AG09319 (cell line): ENCODE results near the gene NFKBIZ.

Experiments
- DNase-seq: peaks from one replicate; pipeline ENCODE4 v3.0.0-alpha.2; 2010; ENCODE audit warnings: low read depth; ENCODE audit errors: extremely low read depth
- TF ChIP-seq, protein P1 (sequence below): IDR thresholded peaks from 2 replicates; pipeline ENCODE4 v1.5.1; 2011; ENCODE audit warnings: low read depth, mild to moderate bottlenecking, inconsistent platforms, low read length, moderate library complexity

Gene NFKBIZ

DNA sequence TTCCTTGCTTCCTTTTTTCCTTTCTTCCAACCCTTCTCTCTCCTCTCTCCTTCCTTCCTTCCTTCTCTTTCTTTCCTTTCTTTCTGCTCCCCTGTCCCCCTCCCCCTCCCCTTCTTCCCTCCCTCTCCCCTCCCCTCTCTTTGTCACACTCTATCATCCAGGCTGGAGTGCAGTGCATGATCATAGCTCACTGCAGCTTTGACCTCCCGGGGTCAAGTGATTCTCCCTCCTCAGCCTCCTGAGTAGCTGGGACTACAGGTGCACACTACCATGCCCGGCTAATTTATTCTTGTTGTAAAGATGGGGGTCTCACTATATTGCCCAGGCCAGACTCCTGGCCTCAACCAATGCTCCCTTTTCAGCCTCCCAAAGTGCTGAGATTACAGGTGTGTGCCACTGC is 18.7 kb downstream of the NFKBIZ start:
- no peak for DNase-seq
- TF ChIP-seq, protein P1, sequence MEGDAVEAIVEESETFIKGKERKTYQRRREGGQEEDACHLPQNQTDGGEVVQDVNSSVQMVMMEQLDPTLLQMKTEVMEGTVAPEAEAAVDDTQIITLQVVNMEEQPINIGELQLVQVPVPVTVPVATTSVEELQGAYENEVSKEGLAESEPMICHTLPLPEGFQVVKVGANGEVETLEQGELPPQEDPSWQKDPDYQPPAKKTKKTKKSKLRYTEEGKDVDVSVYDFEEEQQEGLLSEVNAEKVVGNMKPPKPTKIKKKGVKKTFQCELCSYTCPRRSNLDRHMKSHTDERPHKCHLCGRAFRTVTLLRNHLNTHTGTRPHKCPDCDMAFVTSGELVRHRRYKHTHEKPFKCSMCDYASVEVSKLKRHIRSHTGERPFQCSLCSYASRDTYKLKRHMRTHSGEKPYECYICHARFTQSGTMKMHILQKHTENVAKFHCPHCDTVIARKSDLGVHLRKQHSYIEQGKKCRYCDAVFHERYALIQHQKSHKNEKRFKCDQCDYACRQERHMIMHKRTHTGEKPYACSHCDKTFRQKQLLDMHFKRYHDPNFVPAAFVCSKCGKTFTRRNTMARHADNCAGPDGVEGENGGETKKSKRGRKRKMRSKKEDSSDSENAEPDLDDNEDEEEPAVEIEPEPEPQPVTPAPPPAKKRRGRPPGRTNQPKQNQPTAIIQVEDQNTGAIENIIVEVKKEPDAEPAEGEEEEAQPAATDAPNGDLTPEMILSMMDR: no peak

DNA sequence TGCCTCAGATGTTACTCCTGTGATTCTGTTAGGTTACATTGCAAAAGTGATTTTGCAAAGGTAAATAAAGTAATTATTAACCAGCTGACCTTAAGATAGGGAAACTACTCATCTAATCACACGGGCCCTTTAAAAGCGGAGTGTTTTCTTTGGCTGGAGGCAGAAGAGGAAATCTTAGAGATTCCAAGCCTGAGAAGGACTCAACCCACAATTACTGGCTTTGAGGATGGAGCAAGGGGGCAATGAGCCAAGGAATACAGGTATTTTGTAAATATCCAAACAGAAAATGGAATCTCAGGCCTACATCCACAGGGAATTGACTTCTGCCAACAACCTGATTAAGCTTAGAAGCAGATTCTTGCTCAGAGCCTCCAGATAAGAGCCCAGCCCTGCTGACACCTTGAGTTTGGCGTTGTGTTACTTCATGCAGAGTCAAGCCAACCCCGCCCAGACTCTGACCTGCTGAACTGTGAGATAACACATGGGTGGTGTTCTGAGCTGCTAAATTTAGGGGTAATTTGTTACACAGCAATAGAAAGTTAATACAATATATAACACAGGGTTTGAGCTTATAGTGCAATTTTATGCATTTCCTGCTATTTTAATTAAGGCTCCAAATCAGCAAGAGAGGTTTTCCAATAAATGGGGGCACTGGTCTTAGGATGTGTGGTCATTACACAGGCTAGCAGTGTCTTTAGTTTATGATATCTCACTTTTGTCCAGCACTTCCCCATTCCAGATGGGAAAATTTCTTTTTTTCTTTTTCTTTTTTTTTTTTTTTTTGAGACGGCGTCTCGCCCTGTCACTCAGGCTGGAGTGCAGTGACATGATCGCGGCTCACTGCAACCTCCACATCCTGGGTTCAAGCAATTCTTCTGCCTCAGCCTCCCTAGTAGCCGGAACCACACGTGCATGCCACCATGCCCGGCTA is 19.5 kb downstream of the NFKBIZ start:
- no peak for DNase-seq
- TF ChIP-seq, protein P1: no peak

DNA sequence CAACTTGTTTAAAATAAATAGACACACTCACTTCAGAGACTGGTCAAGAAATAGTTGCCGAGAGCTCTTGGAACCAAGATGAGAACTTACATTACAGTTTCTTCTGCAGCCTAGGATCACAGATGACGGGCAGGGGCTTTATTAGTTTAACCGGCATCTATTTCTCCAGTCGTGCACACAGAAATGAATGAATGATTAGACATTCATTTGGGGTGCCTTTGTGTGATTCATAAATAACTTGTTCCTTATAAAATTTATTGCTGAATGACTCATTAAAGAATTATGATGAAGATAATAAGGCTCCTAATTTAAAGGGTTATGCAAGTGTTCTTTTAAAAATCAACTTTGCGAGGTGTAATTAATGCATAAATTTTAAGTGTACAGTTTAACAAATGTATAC is 20.8 kb downstream of the NFKBIZ start:
- TF ChIP-seq, protein P1: no peak
- DNase-seq: no peak

DNA sequence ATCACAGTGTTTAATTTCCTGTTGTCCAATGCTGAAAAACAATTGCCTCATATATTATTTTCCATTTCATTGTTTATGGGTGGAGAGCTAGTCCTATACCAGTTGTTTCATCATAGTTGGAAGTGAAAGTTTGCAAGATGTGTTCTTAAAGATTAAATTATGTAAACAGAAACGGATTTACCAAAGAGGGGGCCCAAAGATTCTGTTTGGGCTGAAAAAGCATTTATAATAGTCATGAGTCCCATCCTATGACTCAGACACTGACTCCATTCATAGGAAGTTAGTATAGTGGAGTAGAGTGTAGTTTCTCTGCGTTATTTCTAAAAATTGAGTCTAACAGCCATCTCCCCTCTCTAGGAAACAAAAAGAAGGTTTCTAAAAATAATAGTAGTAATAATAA is 24.3 kb downstream of the NFKBIZ start:
- TF ChIP-seq, protein P1: no peak
- DNase-seq: no peak

DNA sequence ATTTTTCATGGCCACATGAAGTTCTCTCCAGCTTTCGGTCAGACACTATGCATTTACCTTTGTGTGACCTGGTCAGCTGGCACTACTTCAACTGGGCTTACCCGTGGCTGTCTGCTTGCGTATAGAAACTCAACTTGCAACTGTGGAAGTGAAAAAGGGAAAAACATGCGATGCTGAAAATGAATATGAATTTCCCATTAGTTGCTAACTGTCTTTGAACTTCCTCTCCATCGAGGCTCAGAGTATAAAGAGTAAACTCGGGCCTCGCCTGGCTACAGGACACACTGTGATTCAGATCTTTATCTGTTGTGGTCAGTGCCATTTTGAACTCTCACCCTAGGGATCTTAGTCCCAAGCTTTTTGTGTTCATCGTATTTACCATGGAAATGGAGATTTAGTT is 26.8 kb downstream of the NFKBIZ start:
- DNase-seq: no peak
- TF ChIP-seq, protein P1: no peak

DNA sequence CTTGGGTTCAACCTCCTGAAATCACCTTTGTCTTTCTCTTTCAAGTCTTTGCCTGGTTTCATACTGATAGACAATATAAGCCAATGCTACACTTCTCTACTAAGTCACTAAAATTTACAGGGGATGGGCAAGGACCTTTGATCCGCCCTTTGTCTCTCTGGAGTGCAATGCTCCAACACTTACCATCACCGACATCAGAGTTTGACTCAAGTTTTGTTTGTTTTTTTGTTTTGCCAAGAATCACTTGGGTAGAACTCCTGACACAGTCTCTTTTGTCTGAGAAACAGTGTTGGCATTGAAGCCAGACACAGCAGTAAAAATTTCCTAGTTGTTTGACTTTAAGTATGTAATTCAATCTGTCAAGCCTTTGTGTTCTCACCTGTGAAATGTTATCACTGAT is 29.3 kb downstream of the NFKBIZ start:
- no peak for DNase-seq
- TF ChIP-seq, protein P1: no peak

DNA sequence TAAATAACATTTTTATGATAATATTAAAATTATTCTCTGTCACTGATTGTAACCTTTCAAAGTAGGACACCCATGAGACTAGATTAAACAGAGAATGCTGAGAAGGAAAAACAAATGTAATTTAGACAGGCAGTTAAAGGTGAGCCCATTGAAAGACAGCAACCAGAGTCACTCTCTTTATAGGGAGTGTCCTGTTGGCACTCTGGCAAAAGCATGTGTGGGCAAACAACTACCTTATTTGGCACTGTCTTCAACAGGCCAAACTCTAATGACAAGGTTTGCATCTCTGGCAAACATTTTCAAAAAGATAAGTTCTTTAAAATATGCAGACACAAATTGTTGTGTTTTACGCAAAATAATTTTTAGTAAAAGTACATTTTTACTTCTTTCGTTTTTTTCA is 29.8 kb downstream of the NFKBIZ start:
- no peak for DNase-seq
- TF ChIP-seq, protein P1: no peak
